ENCODE results near the gene LYAR. TPM values are rescaled to one million over a fixed set of nuclear protein-coding genes. Genes with fewer than 3 reads are reported as not detected.
A peak's percentile ranks its signal among the peaks of the same experiment; 100 is the strongest.
"Not testable (repeated sequence)": the region's sequence is repeated elsewhere in the genome, so short reads cannot be mapped to it uniquely, and the experiment has no call there.

Gene LYAR
- total and polyA plus RNA-seq, 4 donors, result 3.9 to 5.0 (median 4.6) TPM

DNA sequence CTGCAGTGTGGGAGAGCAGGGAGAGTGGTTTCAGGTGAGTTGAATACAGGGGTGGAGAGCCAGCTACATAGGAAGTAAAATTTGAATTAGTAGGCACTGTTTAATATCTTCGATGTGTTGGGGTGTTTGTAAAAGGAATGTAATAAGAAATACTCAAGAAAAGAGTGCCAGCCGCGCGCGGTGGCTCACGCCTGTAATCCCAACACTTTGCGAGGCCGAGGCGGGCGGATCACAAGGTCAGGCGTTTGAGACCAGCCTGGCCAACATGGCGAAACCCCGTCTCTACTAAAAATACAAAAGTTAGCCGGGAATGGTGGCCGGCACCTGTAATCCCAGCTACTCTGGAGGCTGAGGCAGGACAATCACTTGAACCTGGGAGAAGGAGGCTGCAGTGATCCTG, 40.6 kb downstream of the LYAR start:
- not testable (repeated sequence) for H3K27me3 ChIP-seq (ENCODE audit: control insufficient read depth in 4 of 4, insufficient read depth in 4 of 4, low read length in 3 of 4); H3K9ac ChIP-seq (ENCODE audit: low read depth in 1 of 2, low read length in 2 of 2); H3K9me3 ChIP-seq (ENCODE audit: control insufficient read depth in 4 of 4, low read length in 3 of 4); H3K27ac ChIP-seq (ENCODE audit: low read depth in 1 of 2, low read length in 2 of 2); H3K4me3 ChIP-seq (ENCODE audit: low read depth in 1 of 3, low read length in 3 of 3); DNase-seq (ENCODE audit: low spot score)
- WGBS, result 96% methylated on average over 15 of the region's 15 CpGs
- peaks cover 1 to 11% (median 9%) of the 10 kb centered on the region in 4 donors for H3K36me3 ChIP-seq (ENCODE audit: control insufficient read depth in 4 of 4, insufficient read depth in 3 of 4, low read depth in 1 of 4, low read length in 3 of 4)
- H3K4me1 ChIP-seq (ENCODE audit: control insufficient read depth in 4 of 4, insufficient read depth in 4 of 4, low read length in 3 of 4), result peaks cover 6 to 26% (median 17%) of the 10 kb centered on the region in 4 donors

DNA sequence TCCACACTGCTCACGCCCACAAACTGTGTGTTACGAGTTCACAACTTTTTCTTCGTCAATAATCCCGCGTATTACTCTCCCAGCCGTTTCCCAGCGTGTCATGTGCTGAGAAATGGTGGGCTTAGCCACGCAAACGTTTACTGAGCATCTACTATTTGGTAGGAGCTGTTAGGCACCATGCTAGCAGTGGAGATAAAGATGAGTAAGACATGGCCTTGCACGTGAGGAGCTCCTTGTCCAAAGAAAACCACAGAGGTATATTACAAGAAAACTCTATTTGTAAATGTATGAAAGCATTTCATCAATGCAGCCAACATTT, 41.1 kb downstream of the LYAR start:
- peaks cover 3 to 15% (median 10%) of the 10 kb centered on the region in 4 donors for H3K36me3 ChIP-seq (ENCODE audit: control insufficient read depth in 4 of 4, insufficient read depth in 3 of 4, low read depth in 1 of 4, low read length in 3 of 4)
- H3K9ac ChIP-seq (ENCODE audit: low read depth in 1 of 2, low read length in 2 of 2), result peak overlapping the region; percentile 78 to 86
- no peak for TF ChIP-seq HNF4A (conservative IDR thresholded peaks at IDR 0.05)
- TF ChIP-seq HNF4G (IDR thresholded peaks at IDR 0.05), result no peak
- no peak for TF ChIP-seq SP1 (IDR thresholded peaks at IDR 0.05)
- TF ChIP-seq YY1 (IDR thresholded peaks at IDR 0.05), result no peak
- no peak for TF ChIP-seq JUND (IDR thresholded peaks at IDR 0.05)
- TF ChIP-seq RAD21 (IDR thresholded peaks at IDR 0.05), result no peak
- TF ChIP-seq, protein P1, sequence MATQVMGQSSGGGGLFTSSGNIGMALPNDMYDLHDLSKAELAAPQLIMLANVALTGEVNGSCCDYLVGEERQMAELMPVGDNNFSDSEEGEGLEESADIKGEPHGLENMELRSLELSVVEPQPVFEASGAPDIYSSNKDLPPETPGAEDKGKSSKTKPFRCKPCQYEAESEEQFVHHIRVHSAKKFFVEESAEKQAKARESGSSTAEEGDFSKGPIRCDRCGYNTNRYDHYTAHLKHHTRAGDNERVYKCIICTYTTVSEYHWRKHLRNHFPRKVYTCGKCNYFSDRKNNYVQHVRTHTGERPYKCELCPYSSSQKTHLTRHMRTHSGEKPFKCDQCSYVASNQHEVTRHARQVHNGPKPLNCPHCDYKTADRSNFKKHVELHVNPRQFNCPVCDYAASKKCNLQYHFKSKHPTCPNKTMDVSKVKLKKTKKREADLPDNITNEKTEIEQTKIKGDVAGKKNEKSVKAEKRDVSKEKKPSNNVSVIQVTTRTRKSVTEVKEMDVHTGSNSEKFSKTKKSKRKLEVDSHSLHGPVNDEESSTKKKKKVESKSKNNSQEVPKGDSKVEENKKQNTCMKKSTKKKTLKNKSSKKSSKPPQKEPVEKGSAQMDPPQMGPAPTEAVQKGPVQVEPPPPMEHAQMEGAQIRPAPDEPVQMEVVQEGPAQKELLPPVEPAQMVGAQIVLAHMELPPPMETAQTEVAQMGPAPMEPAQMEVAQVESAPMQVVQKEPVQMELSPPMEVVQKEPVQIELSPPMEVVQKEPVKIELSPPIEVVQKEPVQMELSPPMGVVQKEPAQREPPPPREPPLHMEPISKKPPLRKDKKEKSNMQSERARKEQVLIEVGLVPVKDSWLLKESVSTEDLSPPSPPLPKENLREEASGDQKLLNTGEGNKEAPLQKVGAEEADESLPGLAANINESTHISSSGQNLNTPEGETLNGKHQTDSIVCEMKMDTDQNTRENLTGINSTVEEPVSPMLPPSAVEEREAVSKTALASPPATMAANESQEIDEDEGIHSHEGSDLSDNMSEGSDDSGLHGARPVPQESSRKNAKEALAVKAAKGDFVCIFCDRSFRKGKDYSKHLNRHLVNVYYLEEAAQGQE (IDR thresholded peaks at IDR 0.05), result no peak
- TF ChIP-seq, protein P2, sequence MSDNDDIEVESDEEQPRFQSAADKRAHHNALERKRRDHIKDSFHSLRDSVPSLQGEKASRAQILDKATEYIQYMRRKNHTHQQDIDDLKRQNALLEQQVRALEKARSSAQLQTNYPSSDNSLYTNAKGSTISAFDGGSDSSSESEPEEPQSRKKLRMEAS (IDR thresholded peaks at IDR 0.05), result no peak
- TF ChIP-seq, protein P3, sequence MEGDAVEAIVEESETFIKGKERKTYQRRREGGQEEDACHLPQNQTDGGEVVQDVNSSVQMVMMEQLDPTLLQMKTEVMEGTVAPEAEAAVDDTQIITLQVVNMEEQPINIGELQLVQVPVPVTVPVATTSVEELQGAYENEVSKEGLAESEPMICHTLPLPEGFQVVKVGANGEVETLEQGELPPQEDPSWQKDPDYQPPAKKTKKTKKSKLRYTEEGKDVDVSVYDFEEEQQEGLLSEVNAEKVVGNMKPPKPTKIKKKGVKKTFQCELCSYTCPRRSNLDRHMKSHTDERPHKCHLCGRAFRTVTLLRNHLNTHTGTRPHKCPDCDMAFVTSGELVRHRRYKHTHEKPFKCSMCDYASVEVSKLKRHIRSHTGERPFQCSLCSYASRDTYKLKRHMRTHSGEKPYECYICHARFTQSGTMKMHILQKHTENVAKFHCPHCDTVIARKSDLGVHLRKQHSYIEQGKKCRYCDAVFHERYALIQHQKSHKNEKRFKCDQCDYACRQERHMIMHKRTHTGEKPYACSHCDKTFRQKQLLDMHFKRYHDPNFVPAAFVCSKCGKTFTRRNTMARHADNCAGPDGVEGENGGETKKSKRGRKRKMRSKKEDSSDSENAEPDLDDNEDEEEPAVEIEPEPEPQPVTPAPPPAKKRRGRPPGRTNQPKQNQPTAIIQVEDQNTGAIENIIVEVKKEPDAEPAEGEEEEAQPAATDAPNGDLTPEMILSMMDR (IDR thresholded peaks at IDR 0.05; ENCODE audit: low read depth, low read length, missing input control), result no peak
- TF ChIP-seq EGR1 (IDR thresholded peaks at IDR 0.05; ENCODE audit: low read depth in 2 of 2), result no peak
- TF ChIP-seq TAF1 (conservative IDR thresholded peaks at IDR 0.05), result no peak
- no peak for TF ChIP-seq NR2F2 (IDR thresholded peaks at IDR 0.05)
- TF ChIP-seq, protein P4, sequence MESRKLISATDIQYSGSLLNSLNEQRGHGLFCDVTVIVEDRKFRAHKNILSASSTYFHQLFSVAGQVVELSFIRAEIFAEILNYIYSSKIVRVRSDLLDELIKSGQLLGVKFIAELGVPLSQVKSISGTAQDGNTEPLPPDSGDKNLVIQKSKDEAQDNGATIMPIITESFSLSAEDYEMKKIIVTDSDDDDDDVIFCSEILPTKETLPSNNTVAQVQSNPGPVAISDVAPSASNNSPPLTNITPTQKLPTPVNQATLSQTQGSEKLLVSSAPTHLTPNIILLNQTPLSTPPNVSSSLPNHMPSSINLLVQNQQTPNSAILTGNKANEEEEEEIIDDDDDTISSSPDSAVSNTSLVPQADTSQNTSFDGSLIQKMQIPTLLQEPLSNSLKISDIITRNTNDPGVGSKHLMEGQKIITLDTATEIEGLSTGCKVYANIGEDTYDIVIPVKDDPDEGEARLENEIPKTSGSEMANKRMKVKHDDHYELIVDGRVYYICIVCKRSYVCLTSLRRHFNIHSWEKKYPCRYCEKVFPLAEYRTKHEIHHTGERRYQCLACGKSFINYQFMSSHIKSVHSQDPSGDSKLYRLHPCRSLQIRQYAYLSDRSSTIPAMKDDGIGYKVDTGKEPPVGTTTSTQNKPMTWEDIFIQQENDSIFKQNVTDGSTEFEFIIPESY (IDR thresholded peaks at IDR 0.05), result no peak
- TF ChIP-seq FOXA1 (IDR thresholded peaks at IDR 0.05), result no peak
- H3K4me1 ChIP-seq (ENCODE audit: control insufficient read depth in 4 of 4, insufficient read depth in 4 of 4, low read length in 3 of 4), result peaks cover 6 to 22% (median 17%) of the 10 kb centered on the region in 4 donors
- 11% methylated on average over 10 of the region's 10 CpGs for WGBS
- no peaks in the 10 kb centered on the region for H3K9me3 ChIP-seq (ENCODE audit: control insufficient read depth in 4 of 4, low read length in 3 of 4)
- no peak for DNase-seq (ENCODE audit: low spot score)
- peak overlapping the region; percentile 80 to 86 (median 83) for H3K4me3 ChIP-seq (ENCODE audit: low read depth in 1 of 3, low read length in 3 of 3)
- no peaks in the 10 kb centered on the region for H3K27me3 ChIP-seq (ENCODE audit: control insufficient read depth in 4 of 4, insufficient read depth in 4 of 4, low read length in 3 of 4)
- H3K27ac ChIP-seq (ENCODE audit: low read depth in 1 of 2, low read length in 2 of 2), result peak overlapping the region; percentile 77 to 90

Data from liver (tissue), 9 donors.